Calu3 (cell line): ENCODE results near the gene SPAG16. TPM values are rescaled to one million over a fixed set of nuclear protein-coding genes. Genes with fewer than 3 reads are reported as not detected.

Source experiments
- BruUV-seq: library from RNA; stranded (reverse); fragments of 400-500 nt; replicated peaks from 2 replicates; lab custom pipeline; 2021; lab: Mats Ljungman, UMichigan
- CTCF ChIA-PET: fragments of 300-600 bp; sonication (Branson Sonifier 250); formaldehyde crosslinking; loops from one replicate; lab custom pipeline; 2022; ENCODE audit warnings: antibody characterized with exemption; lab: Charles Lee
- DNase-seq: peaks from one replicate; pipeline ENCODE4 v3.0.0; 2022
- H3K27ac Mint-ChIP-seq: one replicate; pipeline ENCODE4 v1.8.0; 2022; ENCODE audit warnings: mixed read lengths; ENCODE audit not compliant: unreplicated experiment
- H3K27me3 Mint-ChIP-seq: one replicate; pipeline ENCODE4 v1.8.0; 2022; ENCODE audit warnings: mixed read lengths; ENCODE audit not compliant: unreplicated experiment
- H3K36me3 Mint-ChIP-seq: one replicate; pipeline ENCODE4 v1.8.0; 2022; ENCODE audit warnings: mild to moderate bottlenecking, moderate library complexity, mixed read lengths; ENCODE audit not compliant: insufficient read depth, unreplicated experiment
- H3K4me1 Mint-ChIP-seq: one replicate; pipeline ENCODE4 v1.8.0; 2022; ENCODE audit warnings: mild to moderate bottlenecking, low read depth, mixed read lengths; ENCODE audit not compliant: unreplicated experiment
- H3K4me3 Mint-ChIP-seq: one replicate; pipeline ENCODE4 v1.8.0; 2022; ENCODE audit warnings: mild to moderate bottlenecking, low read depth, moderate library complexity, mixed read lengths; ENCODE audit not compliant: unreplicated experiment
- H3K9me3 Mint-ChIP-seq: one replicate; pipeline ENCODE4 v1.8.0; 2022; ENCODE audit warnings: low read depth, mixed read lengths; ENCODE audit not compliant: unreplicated experiment
- intact Hi-C: fragments of 100-400 bp; cut with micrococcal nuclease; formaldehyde crosslinking; loops from one replicate; pipeline ENCODE4 v1.10.0; 2022; ENCODE audit not compliant: unreplicated experiment
- total RNA-seq: library from RNA; stranded (reverse); gene quantifications from 2 replicates; pipeline ENCODE4 v1.2.3, GENCODE V29; 2022
- TF ChIP-seq, protein P1 (sequence below): fragments of 200-600 bp; IDR thresholded peaks from one replicate; pipeline ENCODE4 v1.8.0; 2022; ENCODE audit warnings: antibody characterized with exemption; ENCODE audit not compliant: unreplicated experiment

SPAG16 gene
- total RNA-seq, 1 experiment from 2014 or later, result 30.2 TPM

DNA sequence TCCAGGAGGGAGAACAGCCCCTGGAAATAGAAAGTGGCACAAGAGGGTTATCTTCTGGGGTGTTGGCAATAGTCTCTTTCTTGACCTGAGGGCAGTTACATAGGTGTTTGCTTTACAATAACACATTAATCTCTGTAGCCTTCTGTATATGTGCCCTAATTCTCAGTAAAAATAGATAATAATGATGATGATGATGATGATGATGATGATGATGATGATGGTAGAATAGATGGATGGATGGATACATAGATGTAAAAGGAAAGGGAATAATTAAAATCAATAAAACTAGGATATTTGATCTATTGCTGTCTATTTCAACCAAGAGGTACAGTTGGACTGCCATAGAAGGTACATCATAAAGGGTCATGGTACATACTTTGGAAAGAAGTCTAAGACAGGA lies 948.9 kb downstream of the SPAG16 start:
- no peaks in the 10 kb centered on the region for H3K27me3 Mint-ChIP-seq

DNA sequence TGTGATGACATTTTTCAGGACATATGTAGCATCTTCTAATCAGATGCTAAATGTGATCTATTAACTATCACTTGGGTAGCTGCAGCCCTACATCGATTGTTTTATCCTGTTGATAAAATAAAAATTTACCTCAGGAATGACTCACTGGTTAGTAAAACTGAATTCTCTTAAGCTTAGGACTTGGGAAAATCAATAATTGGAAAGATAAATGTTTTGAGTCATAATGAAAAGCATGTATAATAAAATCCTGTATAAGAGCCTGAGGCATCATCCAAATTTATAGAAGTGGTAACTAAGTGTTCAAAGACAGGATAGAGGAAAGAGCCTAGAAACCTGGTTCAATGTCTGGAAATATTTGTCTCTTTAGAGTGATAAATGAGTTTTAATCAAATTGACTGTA lies 958.5 kb downstream of the SPAG16 start:
- Mint-ChIP-seq H3K9me3 (no peaks in the 10 kb centered on the region), H3K4me1 (peaks cover 29% of the 10 kb centered on the region), H3K27me3 (no peaks in the 10 kb centered on the region), H3K4me3 (no peak overlapping the region), H3K36me3 (no peaks in the 10 kb centered on the region), H3K27ac (no peak overlapping the region)
- TF ChIP-seq, protein P1, sequence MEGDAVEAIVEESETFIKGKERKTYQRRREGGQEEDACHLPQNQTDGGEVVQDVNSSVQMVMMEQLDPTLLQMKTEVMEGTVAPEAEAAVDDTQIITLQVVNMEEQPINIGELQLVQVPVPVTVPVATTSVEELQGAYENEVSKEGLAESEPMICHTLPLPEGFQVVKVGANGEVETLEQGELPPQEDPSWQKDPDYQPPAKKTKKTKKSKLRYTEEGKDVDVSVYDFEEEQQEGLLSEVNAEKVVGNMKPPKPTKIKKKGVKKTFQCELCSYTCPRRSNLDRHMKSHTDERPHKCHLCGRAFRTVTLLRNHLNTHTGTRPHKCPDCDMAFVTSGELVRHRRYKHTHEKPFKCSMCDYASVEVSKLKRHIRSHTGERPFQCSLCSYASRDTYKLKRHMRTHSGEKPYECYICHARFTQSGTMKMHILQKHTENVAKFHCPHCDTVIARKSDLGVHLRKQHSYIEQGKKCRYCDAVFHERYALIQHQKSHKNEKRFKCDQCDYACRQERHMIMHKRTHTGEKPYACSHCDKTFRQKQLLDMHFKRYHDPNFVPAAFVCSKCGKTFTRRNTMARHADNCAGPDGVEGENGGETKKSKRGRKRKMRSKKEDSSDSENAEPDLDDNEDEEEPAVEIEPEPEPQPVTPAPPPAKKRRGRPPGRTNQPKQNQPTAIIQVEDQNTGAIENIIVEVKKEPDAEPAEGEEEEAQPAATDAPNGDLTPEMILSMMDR, result no peak
- no TSS peak for BruUV-seq
- intact Hi-C loops, result loop anchor here (10.0 kb wide), 1 partner anchor 998 kb away; no protein-coding TSS in a partner anchor
- no peak for DNase-seq
- CTCF ChIA-PET, result no interaction called here

More for the DNA sequence above, 948.9 kb downstream of the SPAG16 start:
- no peak for DNase-seq
- H3K4me1 Mint-ChIP-seq, result no peaks in the 10 kb centered on the region
- no peaks in the 10 kb centered on the region for H3K9me3 Mint-ChIP-seq
- intact Hi-C loops, result no loop called here
- no TSS peak for BruUV-seq
- no peaks in the 10 kb centered on the region for H3K36me3 Mint-ChIP-seq
- no peak overlapping the region for H3K4me3 Mint-ChIP-seq
- CTCF ChIA-PET, result no interaction called here
- no peak overlapping the region for H3K27ac Mint-ChIP-seq
- TF ChIP-seq, protein P1, result no peak

DNA sequence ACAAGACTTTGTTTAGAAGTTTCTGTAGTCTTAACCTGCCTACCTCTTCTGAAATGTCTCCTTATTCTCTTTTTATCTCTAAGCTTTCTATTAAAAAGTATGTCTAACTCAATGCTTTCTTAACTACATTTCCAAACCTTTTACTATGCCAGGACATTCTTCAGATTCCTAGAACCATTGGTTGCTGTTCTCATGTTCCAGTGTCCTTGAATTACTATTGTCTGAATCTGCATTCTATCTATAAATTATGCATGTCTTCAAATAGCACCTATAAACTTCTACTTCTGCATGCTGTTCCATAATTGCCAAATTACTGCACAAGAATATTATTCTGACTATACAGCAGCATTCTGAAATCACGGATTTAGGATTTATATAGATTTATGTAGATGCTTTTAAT lies 960.6 kb downstream of the SPAG16 start:
- CTCF ChIA-PET, result no interaction called here
- TF ChIP-seq, protein P1, result no peak
- no peak for DNase-seq
- Mint-ChIP-seq H3K4me3 (no peak overlapping the region), H3K27me3 (no peaks in the 10 kb centered on the region), H3K9me3 (no peaks in the 10 kb centered on the region), H3K27ac (peak overlapping the region; percentile 6), H3K4me1 (peaks cover 29% of the 10 kb centered on the region), H3K36me3 (no peaks in the 10 kb centered on the region)
- no TSS peak for BruUV-seq
- intact Hi-C loops, result loop anchor here (10.0 kb wide), 1 partner anchor 1000 kb away; no protein-coding TSS in a partner anchor

DNA sequence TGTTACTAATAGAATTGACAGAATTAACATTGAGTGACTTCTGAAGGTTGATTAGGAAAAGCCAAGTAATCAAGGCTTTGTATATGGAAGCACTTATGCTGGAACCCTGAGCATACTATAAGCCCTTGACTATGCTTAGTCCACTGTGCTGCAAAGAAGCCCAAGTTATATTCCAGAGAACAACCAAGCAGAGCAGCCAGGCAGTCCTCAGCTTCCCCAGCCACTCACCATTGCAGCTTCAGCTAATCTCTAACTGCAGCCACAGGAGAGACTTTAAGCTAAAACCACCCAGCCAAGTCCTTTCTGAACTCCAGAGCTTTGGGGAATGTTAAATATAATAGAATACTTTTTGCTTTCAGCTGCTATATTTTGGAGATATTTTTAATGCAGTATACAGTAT lies 962.2 kb downstream of the SPAG16 start:
- BruUV-seq, result no TSS peak
- peaks cover 27% of the 10 kb centered on the region for H3K4me1 Mint-ChIP-seq
- no peaks in the 10 kb centered on the region for H3K27me3 Mint-ChIP-seq
- no peak for DNase-seq
- TF ChIP-seq, protein P1, result no peak
- H3K9me3 Mint-ChIP-seq, result no peaks in the 10 kb centered on the region
- H3K27ac Mint-ChIP-seq, result no peak overlapping the region
- no peaks in the 10 kb centered on the region for H3K36me3 Mint-ChIP-seq
- CTCF ChIA-PET, result no interaction called here
- intact Hi-C loops, result loop anchor here (10.0 kb wide), 1 partner anchor 1002 kb away; no protein-coding TSS in a partner anchor
- no peak overlapping the region for H3K4me3 Mint-ChIP-seq
